HUDEP-2 (cell line): ENCODE data around the gene AQP2.

ENCODE experiments used
- DNase-seq, 76 experiments: peaks; one replicate each; lab custom pipeline; 2025; ENCODE audit not compliant: unreplicated experiment in 76 of 76; lab: John Stamatoyannopoulos, UW

Gene AQP2

GRCh38 chr12:49920241-49920914, 30.2 kb upstream of the AQP2 start:
- no peak for DNase-seq

DNA sequence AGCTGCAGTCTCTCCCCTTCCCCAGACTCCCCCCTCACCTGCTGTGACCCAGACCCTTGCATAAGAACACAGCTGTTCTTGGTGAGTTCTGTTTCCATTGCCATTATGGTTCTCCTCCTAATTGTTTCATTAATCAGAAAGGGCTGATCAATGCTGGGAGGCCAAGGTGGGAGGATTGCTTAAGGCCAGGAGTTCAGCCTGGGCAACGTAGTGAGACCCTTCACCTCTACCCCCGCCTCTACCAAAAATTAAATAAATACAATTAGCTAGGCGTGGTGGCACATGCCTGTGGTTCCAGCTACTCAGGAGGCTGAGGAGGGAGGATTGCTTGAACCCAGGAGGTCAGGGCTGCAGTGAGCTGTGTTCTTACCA, 29.6 kb upstream of the AQP2 start:
- no peak for DNase-seq

- DNase-seq = no peak
These were observed 29.2 kb upstream of the AQP2 start for GRCh38 chr12:49921299-49921698.

- DNase-seq = no peak
These were observed 28.6 kb upstream of the AQP2 start for GRCh38 chr12:49921936-49922335.

DNA sequence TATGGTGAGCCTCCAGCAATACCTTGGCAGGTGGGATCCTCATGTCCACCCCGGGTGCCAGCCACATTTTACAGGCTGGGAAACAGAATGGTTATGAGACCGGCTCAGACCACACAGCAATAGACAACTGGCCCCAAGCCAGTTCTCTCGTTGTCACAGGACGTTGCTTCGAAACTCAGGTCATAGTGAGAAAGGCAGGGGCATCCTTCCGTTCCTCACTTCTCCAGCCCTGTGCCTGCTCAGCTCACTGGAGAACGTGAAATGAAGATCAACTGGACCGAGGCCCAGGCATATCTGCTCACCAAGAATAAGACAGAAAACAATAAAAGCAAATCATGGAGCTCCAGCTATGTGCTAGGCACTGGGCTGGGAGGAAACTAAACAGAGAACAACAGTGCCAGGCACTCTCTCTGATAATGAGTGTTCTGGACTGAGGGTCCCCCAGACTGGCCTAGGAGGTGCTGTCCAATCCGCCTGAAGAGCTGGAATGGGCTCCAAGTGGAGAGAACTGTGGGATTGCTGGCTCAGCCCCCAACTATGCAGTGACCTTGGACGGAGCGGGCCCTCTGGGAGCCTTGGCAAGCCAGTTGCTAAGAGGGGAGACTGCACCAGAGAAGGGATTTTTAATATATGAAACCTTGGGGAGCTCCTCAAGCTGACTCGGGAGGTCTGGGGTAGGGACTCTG, 28.0 kb upstream of the AQP2 start:
- DNase-seq = no peak

DNA sequence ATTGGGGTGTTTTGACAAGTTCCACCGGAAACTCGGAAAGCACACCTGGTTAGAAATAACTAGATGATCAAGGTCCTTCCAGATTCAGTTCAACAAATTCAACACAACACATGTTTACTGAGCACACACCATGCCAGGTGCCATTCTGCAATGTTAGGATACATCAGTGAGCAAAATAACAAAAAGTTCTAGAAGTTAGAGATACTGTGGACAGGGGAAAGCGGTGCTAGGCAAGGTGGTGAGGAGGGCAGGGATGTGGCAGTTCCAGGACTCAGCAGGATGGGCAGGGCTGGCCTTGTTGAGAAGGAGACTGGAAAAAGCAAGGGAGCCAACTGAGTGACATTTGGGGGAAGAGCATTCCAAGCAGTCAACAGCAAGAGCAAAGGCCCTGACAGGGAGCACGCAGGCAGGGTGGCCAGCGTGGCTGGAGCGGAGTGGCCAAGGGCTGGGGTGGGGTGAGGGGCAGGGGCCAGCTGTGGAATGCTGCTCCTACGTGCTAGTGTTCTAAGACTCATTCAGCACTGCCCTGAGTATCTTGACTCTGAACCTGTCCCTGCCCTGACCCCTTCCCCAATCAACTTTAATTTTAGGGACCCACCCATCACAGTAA, 27.4 kb upstream of the AQP2 start:
- DNase-seq = no peak

DNA sequence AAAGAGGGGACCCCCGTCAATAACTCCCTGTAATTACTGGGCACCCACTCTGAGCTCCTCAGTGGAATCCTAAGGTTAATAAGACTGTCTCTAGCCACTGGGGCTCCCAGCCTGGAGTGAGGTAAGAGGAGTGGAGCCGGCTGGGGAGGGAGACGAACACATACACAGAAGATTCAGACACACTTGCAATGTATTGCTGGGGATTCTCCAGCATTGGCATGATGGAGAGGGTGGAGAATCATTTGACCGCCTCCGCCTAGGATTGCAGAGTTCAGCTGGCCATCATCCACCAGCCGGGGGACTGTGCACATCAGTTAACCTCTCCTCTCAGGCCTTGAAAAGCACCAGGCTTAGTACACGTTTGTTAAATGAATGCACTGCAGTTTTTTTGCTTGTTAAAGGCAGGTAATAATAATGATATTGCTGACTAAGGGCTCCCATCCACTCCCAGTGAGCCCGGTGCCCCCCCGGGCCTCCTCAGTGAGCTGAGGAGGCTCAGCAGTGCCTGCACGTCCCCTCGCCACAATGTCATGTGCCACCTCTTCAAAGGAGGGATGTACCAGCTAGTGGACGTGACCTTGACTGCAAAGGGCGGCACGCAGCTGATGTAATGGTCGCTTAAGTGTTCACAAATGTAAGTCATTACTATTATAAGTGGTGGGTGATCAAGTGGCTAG, 26.5 kb upstream of the AQP2 start:
- no peak for DNase-seq

GRCh38 chr12:49924628-49925246, 25.8 kb upstream of the AQP2 start:
- DNase-seq = no peak

DNA sequence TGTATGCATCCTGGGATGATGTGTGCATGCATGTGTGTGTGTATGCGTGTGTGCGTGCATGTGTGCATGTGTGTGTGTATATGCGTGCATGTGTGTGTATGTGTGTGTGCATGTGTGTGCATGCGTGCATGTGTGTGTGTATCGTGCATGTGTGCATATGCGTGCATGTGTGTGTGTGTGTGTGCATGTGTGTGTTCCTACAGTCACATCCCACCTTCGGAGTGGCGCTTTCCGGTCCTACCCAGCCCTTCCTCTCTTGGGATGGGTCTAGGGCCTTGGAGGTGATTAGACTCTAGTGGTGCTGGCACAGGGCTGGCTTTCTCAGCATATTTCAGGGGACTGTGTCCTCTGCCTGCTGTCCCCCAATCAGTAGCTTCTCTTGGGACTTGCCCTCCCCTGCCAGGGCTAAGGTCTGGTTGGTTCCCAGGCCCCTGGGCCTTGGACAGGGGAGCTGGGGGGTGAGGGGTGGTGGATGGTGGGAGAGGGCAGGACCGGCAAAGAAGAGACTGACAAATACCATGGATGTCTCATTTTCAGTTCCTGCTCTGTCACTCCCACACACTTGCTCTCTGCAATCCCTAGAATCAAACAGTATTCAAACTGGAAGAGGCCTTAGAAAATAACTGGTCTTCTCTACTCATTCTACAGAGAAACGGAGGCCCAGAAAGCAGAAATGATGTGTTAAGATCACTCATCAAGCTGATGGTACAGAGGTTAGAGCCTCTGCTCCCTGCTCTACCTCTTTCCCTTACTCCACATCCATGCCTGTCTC, 24.9 kb upstream of the AQP2 start:
- DNase-seq = no peak

- DNase-seq = no peak
These were observed 22.1 kb upstream of the AQP2 start for GRCh38 chr12:49928471-49928870.

- DNase-seq = no peak
These were observed 21.0 kb upstream of the AQP2 start for GRCh38 chr12:49929581-49929980.

DNA sequence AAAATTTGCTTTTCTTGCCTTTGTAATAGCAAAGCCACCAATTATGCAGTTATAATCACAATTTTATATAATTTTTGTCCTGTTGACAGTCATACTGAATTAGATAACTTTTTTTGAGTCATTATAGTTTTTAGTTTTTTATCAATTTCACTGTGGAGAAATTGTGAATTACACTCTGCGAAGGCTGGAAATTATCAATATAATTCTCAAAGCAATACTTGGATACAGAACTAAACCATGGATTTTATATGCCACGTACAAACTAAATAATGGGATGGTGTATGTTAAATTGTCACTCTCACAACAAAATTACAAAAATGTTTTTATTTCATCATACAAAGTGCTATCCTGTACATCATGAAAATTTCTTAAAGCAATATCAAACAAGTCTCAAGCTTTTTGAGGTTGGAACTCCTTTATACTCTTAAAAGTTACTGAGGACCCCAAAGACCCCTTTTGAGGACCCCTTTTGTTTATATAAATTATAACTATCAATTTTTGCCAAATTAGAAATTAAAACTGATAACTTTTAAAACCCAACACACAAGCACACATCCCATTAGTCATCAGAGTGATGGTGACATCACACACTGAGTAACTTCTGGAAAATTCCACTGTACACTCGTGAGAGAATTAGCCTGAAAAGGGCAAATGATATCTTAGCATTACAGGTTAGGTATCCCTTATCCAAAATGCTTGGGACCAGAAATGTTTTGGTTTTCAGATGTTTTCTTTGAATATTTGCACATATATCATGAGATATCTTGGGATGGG, 19.8 kb upstream of the AQP2 start:
- DNase-seq = no peak

- no peak for DNase-seq
These were observed 18.5 kb upstream of the AQP2 start for GRCh38 chr12:49932023-49932422.

GRCh38 chr12:49932533-49933130, 17.9 kb upstream of the AQP2 start:
- DNase-seq = no peak

DNA sequence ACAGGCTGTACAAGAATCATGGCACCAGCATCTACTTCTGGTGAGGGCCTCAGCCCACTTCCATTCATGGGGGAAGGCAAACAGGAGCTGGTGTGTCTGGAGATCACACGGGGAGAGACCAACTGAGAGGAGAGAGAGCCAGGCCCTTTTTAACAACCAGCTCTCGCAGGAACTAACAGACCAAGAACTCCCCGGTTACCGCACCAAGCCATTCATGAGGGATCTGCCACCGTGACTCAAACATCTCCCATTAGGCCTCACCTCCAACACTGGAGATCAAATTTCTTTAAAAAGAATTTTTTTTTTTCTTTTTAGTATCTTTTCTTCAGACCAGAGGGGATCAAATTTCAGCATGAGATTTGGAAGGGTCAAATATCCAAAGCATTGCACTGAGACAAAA, 16.7 kb upstream of the AQP2 start:
- DNase-seq = no peak

- DNase-seq = no peak
These were observed 16.0 kb upstream of the AQP2 start for GRCh38 chr12:49934505-49934904.

GRCh38 chr12:49936925-49937324, 13.6 kb upstream of the AQP2 start:
- DNase-seq = no peak

DNA sequence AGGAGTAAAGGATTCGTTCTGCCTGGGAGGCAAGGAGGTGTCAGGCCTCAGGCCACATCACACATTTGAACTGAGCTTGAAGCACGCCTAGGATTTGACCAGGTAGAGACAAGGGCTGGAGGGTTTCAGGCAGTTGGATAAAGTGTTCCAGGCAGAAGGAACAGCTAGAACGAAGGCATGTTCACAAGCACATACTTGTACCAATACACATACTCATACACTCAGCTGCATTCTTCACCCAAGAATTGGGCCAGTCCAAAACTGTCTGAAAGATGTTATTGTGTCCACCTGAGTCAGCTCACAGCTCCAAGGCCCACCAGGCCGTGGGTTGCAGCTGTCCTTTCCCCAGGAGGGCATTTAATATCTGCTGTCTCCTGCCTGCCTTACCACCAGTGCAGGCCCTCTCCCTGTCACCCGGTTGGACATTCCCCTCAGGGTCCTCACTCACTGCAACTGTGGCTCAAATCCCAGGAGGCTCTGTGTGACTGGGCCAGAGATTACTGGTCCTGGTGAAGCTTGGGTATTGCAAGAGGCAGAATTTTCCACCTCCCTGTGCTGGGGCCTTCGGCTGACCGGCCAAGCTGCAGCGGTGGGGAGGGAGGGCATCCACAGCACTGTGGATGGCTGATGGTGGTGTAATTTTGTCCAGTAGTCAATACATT, 12.8 kb upstream of the AQP2 start:
- no peak for DNase-seq

DNA sequence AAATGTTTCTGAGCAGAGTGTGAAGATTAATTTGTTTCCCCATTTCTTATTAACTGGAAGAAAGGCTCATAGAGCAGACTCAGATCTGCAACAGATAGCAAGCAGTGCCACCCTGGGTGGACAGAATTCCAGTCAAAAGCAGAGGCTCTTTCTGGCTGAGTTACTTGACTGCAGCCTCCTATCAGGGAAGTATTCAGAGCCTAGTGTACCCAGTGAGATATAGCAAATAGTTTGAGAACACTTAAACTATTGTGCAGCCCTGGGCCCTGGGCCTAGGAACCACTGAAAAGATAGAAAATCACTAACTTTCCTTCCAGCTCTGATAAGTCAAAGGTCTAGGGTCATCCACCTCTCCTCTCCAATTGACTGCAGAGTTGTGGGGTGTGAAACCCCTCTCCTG, 11.2 kb upstream of the AQP2 start:
- no peak for DNase-seq
